Measurements from ENCODE around the gene TPSB2.
"Not testable (repeated sequence)": the region's sequence is repeated elsewhere in the genome, so short reads cannot be mapped to it uniquely, and the experiment has no call there.

TPSB2 gene

DNA sequence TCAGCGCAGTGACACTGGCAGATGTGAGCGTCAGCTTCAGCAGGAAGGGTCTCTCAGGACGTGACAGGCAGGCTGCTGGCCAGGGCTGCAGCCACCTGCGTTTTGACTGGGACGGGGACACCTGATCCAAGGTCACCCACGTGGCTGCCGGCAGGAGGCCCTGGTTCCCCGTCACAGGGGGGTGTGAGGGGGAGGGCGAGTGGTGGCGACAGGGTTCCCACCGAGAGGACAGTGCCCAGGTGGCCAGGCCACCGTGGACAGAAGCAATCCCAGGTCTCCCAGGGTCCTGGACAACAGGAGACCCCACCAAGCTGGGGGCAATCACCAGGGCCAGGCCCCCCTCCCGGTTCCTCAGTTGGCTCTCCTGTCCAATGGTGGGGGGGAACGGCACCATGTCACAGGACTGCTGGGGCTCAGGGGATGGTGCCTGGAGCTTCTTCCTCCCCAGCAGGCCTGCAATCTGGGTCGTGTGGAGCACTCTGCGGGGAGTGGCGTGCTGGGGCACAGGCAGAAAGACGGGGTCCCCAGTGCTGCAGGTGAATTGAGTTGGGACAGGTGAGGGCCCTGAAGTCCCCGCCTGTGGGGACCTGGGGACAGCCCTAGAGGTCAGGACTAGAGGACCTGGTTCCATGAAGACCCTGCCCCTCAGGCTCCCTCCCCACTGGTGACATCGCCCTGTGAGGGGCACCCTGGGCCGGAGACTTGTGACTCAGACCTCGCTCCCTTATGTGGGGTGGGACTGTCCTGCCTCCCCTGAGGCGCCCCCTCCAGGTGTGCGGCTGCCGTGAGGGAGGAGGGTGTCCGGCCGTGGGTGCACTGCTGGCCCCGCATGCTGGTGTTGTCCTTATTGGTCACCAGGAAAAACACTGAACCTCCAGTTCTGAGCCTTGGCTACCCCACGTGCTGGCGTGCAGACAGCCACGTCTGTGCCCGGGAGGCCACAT lies 14.2 kb upstream of the TPSB2 start:
- in situ Hi-C loops (cut with MboI; ENCODE audit: low sequenced_read_pairs), result not testable (repeated sequence)

DNA sequence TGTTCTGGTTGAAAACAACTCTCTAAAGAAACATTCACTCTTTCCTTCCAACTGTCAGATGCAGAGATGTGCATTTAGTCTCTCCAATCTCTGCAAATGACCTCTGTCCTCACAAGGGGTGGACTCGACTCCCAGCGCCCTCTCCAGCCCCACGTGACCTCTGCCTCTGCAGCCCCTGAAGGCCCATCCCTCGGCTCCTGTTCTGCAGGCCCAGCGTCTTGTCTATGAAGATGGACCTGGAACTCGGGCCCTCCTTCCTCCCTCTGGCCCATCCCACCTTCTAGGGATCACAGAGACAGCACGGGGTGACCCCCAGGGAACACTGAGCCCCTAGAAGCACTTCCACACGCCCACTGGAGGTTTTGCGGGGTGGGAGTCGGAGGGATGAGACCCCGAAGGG lies 13.4 kb upstream of the TPSB2 start:
- in situ Hi-C loops (cut with MboI; ENCODE audit: low sequenced_read_pairs), result not testable (repeated sequence)

DNA sequence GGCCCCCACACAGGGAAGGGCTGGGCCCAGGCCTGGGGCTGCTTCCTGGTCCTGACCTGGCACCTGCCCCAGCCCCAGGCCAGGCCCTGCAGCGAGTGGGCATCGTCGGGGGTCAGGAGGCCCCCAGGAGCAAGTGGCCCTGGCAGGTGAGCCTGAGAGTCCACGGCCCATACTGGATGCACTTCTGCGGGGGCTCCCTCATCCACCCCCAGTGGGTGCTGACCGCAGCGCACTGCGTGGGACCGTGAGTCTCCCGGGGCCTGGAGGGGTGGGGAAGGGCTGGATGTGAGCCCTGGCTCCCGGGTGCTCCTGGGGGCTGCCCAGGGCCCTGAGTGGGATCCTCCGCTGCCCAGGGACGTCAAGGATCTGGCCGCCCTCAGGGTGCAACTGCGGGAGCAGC lies 11.1 kb upstream of the TPSB2 start:
- in situ Hi-C loops (cut with MboI; ENCODE audit: low sequenced_read_pairs), result not testable (repeated sequence)

DNA sequence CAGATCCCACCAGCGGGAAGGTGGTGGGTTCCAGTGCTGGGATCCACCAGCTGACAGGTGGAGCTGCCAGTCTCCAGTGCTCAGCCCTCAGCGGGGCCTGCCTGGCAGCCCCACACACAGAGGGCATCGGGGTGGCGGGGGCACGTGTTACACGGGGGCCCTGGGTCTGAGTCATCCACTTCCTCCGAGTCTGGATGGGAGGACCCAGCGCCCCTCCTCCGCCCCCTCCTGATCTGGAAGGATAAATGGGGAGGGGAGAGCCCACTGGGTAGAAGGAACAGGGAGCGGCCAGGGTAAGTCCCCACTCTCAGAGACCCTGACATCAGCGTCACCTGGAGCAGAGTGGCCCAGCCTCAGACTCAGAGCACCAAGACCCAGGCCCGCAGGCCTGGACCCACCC lies 10.5 kb upstream of the TPSB2 start, which contains the start of gene TPSAB1:
TSS of gene TPSAB1 (plus strand) at position 270 of the 400 bp plus-strand sequence. CDS start 234 bp downstream, outside the sequence.
- in situ Hi-C loops (cut with MboI; ENCODE audit: low sequenced_read_pairs), result not testable (repeated sequence)

- in situ Hi-C loops (cut with MboI; ENCODE audit: low sequenced_read_pairs), result not testable (repeated sequence)
Measured at GRCh38 chr16:1239575-1239974, 9.6 kb upstream of the TPSB2 start.

GRCh38 chr16:1238909-1239308 lies 8.9 kb upstream of the TPSB2 start:
- in situ Hi-C loops (cut with MboI; ENCODE audit: low sequenced_read_pairs), result not testable (repeated sequence)

DNA sequence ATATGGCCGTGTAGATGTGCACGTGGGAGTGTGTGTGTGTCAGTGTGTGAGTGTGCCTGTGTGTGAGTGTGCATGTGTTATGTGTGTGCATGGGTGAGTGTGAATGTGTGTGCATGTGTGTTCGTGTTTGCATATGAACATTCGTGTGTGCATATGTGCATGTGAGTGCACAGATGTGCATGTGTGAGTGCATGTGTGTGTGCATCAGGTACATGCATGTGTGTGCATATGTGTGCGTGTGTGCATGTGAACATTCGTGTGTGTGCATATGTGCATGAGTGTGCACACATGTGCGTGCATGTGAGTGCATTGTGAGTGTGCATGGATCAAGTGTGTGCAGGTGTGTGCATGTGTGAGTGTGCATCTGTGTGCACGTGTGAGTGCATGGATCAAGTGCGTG lies 8.0 kb upstream of the TPSB2 start:
- in situ Hi-C loops (cut with MboI; ENCODE audit: low sequenced_read_pairs), result no loop called here

DNA sequence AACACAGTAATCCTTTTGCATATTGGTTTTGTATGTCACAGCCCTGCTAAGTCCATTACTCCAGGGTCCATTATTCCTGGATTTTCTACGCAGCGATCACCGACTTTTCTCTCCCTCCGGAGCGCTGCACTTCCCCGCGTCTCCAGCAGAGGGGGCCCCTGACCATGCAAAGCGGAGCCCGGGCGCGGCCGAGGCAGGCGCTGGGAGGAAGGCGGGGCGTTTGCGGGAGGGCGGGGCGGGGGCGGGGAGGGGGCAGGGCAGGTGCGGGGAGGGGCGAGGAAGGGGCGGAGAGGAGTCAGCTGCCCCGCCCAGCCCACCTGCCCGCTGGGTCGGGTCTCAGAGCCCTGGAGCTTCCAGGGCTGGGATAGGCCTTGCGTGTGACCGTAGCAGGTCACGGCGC lies 6.7 kb upstream of the TPSB2 start:
- in situ Hi-C loops (cut with MboI; ENCODE audit: low sequenced_read_pairs), result not testable (repeated sequence)

DNA sequence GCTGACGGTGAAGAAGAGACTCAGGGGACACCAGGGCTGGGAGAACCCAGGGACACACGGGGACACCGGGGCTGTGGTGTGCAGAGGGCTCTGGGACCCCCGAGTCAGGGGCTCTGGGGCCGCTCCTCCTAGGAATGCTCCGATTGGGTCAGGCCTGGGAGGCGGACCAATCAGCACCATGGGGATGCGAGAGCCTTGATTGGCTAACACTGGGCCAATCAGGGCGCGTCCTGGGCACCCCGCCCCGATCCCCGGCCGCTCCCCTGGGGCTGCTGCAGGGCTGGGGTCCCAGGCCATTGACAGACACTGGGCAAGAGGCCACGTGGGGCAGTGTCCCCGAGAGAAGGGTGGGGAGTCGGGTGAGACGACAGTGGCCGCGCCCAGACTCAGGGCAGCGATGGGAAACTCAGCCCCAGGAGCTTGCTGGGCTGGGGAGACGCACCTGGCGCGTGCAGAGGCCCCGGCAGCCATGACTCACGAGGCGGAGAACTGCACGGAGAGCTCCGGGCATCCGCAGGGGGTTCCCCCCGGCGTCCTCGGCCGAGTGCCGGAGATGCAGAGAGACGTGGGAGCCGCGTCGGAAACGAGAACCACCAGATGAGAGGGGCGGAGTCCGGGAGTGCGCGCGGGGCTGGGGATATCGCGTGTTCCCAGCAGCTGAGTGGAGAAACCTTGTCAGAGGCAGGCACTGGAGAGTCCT lies 2.2 kb upstream of the TPSB2 start:
- in situ Hi-C loops (cut with MboI; ENCODE audit: low sequenced_read_pairs), result not testable (repeated sequence)

DNA sequence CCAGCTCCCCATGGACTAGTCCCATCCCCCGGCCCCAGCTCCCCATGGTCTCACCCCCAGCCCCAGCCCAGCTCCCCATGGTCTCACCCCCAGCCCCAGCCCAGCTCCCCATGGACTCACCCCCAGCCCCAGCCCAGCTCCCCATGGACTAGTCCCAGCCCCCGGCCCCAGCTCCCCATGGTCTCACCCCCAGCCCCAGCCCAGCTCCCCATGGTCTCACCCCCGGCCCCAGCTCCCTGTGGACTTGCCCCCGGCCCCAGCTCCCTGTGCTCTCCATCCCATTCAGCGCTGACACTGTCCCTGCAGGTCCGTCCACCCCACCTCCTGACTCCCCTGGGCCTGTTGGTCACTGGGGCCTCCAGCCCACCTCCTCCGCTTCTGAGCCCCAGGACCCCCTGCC lies 1.3 kb upstream of the TPSB2 start:
- in situ Hi-C loops (cut with MboI; ENCODE audit: low sequenced_read_pairs), result not testable (repeated sequence)

- in situ Hi-C loops (cut with MboI; ENCODE audit: low sequenced_read_pairs), result not testable (repeated sequence)
Measured at GRCh38 chr16:1230471-1231212, 658 bp upstream of the TPSB2 start.

GRCh38 chr16:1229476-1229875 lies 508 bp downstream of the TPSB2 start:
- in situ Hi-C loops (cut with MboI; ENCODE audit: low sequenced_read_pairs), result not testable (repeated sequence)

- in situ Hi-C loops (cut with MboI; ENCODE audit: low sequenced_read_pairs), result not testable (repeated sequence)
Measured at GRCh38 chr16:1228227-1228626, 1.8 kb downstream of the TPSB2 start.

GRCh38 chr16:1226692-1227091 lies 3.3 kb downstream of the TPSB2 start:
- in situ Hi-C loops (cut with MboI; ENCODE audit: low sequenced_read_pairs), result not testable (repeated sequence)

GRCh38 chr16:1225728-1226311 lies 4.2 kb downstream of the TPSB2 start:
- in situ Hi-C loops (cut with MboI; ENCODE audit: low sequenced_read_pairs), result not testable (repeated sequence)

GRCh38 chr16:1225051-1225451 lies 4.9 kb downstream of the TPSB2 start, which contains the start of gene TPSG1:
TSS of gene TPSG1 (minus strand) at chr16:1225268. CDS start at chr16:1225252, 16 bp downstream.
- in situ Hi-C loops (cut with MboI; ENCODE audit: low sequenced_read_pairs), result no loop called here

GRCh38 chr16:1224558-1224957 lies 5.4 kb downstream of the TPSB2 start:
- in situ Hi-C loops (cut with MboI; ENCODE audit: low sequenced_read_pairs), result no loop called here

DNA sequence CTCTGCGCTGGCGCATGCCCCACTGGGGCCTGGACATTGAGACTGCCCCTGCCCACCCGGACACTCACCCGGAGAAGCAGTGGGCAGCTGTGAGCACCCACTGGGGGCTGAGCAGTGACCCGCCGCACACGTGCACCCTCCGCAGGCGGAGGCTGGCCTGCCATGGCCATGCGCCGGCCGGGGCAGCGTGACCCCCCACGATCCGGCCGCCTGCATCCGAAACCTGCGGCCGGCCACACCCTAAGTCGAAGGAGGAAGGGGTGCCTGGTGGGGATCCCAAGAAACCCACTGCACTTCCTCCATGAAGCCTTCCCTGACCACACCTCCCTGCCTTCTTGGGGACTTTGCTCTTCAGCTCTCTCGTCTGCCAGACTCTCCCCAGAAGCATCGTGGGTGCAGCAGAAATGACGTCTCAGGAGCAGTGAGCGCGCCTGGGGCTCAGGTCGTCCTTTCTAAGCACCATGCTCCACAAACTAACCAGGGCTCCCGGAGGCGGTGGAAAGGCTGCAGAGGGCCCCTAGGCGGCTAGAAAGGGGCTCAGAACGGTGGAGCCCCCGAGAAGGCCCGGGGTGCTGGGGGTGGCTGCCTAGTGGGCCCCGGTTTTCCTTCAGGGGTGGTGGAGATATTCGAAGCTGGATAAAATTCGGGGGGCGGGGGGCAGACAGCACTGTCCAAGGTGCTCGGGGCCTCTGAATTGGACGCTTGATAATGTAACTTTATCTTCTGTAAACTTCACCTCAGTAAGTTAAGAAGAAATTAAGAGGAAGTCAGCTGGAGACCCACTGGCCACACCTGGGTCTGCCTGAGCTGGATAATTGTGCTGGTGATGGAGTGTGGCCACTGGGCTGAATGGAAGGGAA lies 6.4 kb downstream of the TPSB2 start:
- in situ Hi-C loops (cut with MboI; ENCODE audit: low sequenced_read_pairs), result no loop called here

DNA sequence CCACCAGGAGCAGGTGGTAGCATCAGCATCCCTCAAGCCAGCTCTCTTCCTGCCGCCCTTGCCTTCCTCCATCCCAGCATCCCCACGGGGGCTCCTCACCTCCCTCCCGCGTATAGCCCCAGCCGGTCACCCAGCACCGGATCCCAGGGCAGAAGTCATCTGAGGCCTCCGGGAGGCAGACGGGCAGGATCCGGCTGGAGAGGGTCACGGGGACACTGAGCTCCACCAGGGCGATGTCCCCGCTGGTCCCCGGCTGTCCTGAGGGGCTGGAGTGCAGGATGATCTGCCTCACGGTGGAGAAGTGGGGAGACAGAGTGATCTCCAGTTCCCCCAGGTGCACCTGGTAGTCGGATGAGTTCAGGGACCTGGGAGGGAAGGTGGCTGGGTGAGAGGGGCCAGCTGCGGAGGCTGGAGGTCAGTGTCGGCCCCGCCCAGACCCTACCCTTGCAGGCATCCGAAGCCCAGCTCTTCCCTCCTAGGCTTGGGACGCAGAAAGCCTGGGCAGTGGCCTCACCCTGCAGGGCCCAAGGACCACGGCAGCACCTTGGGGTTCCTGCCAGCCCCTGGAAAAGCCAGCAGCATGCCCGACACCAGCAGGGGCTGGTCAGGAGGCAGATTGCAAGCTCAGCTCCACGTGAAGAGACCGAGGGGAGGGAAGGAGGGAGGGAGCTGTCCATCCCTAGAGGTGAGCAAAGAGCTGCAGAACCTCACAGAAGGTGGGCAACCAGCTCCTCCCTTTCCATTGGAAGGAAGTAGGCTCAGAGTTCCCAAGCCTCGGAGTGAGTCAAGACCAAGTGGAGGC lies 7.2 kb downstream of the TPSB2 start:
- in situ Hi-C loops (cut with MboI; ENCODE audit: low sequenced_read_pairs), result no loop called here

Data from HL-60/S4 treated with phorbol 12-myristate 13-acetate at 8.2 ng/mL for 4 days and 3 days (cell line).